ENCODE results near the gene TM7SF2. TPM values are rescaled to one million over a fixed set of nuclear protein-coding genes. Genes with fewer than 3 reads are reported as not detected.

Gene TM7SF2
- total and polyA plus RNA-seq, 2 of the 13 experiments (the other 11 are each of a cell fraction or from before 2014, with no cell fraction given): 56.0 to 66.9 TPM

GRCh38 chr11:65121447-65121864, 9.8 kb downstream of the TM7SF2 start (continued):
- TF ChIP-seq MTF1 (CRISPR knock-in tag; IDR thresholded peaks at IDR 0.05) (no peak), SP140L (CRISPR knock-in tag; IDR thresholded peaks at IDR 0.05; ENCODE audit: borderline replicate concordance) (no peak), BCL3 (CRISPR knock-in tag; IDR thresholded peaks at IDR 0.05) (no peak), ZNF513 (CRISPR knock-in tag; conservative IDR thresholded peaks at IDR 0.05) (no peak), CSRNP1 (CRISPR knock-in tag; IDR thresholded peaks at IDR 0.05) (no peak), KLF11 (CRISPR knock-in tag; IDR thresholded peaks at IDR 0.05) (no peak), DMTF1 (CRISPR knock-in tag; IDR thresholded peaks at IDR 0.05) (0 out of 2 replicates have a peak, but pooled peaks have one; percentile 19), KLF15 (CRISPR knock-in tag; IDR thresholded peaks at IDR 0.05; ENCODE audit: borderline replicate concordance) (no peak), PAWR (CRISPR knock-in tag; IDR thresholded peaks at IDR 0.05; ENCODE audit: borderline replicate concordance) (no peak), ZNF382 (CRISPR knock-in tag; IDR thresholded peaks at IDR 0.05; ENCODE audit: borderline replicate concordance) (no peak)

Measured in HepG2 (cell line).